HG03066 (cell line): ENCODE measurements around the gene RASAL2.
"Not testable (repeated sequence)": the region's sequence is repeated elsewhere in the genome, so short reads cannot be mapped to it uniquely, and the experiment has no call there.

ENCODE experiments used
- ATAC-seq: cut with Tn5 transposase; IDR thresholded peaks from one replicate; pipeline ENCODE4 v1.9.1; 2021; ENCODE audit warnings: low read depth; ENCODE audit not compliant: unreplicated experiment

Gene RASAL2

DNA sequence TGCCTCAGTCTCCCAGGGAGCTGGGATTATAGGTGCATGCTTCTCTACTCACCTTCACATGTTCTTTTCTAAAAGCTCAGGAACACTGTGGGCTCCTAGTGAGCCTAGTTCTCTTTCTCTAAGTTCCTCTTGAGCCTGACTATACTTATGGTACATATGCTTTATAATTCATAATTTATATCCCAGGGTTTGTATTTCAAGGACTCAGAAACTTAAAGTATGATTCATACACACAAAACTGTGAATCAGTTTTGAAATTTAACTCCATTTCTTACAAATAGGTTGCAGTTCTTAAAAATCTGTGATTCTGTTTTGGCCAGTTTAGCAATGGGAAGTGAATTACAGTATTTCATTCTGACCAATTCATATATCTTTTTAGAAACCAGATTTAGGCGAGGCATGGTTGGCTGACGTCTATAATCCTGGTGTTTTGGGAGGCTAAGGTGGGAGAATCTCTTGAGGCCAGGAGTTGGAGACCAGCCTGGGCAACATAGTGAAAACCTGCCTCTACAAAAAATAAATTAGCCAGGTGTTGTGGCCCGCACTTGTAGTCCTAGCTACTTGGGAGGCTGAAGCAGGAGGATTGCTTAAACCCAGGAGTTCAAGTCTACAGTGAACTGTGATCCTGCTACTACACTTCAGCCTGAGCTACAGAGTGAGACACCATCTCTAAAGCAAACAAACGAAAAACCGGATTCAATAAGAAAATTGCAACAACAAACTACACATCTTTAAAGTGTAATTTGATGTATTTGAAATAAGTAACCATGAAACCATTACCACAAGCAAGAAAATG is 15.6 kb downstream of the RASAL2 start:
- no peak for ATAC-seq

DNA sequence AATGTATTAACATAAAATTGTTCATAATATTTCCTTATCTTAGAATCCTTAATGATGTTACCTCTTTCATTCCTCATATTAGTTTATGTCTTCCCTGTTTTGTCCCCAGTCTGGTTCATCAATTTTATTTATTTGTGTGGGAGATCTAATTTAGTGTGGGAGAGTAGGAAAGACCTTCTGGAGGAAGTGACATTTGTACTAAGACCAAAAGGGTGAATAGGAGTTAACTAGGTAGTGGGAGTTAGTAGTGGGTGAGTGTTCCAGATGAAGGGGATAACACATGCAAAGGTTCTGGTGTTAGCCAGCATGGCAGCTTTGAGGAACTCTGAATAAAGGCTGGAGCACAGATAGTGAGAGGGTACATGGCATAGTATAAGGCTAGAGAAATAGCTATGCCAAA is 21.4 kb downstream of the RASAL2 start:
- ATAC-seq: no peak

DNA sequence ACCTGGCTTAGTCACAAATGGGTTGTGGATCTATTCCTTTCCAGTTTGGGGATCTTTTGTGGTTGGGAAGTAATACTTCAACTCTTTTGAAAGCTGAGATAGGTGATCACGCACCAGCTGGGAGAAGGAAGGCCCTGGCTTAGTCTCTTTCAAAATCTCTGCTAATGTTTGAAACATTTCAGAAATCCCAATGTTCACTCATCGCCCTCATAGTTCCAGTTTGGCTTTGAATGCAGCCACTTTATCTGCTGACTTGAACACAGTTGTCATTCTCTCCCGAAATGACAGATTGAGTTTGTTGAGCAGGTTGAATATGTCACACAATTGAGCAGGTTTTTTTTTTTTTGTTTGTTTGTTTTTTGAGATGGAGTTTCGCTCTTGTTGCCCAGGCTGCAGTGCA is 24.6 kb downstream of the RASAL2 start:
- ATAC-seq: no peak

DNA sequence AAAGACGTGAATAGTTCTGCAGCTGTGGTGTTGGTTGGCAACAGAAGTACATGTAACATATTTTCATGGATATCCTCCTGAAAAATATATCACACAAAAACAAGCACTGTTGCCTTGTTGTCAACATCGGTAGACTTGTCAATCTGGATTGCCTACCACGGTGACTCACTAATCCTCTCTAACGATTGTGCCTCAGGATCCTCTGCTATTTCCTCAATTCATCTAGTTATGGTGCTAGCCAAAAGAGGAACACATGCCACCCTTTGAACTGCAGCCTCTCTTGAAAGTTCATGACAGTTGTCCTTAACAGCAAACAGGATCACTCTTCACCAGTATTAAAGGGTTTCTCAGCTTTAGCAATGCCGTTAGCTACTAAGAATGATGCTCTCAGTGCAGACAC is 25.7 kb downstream of the RASAL2 start:
- no peak for ATAC-seq

DNA sequence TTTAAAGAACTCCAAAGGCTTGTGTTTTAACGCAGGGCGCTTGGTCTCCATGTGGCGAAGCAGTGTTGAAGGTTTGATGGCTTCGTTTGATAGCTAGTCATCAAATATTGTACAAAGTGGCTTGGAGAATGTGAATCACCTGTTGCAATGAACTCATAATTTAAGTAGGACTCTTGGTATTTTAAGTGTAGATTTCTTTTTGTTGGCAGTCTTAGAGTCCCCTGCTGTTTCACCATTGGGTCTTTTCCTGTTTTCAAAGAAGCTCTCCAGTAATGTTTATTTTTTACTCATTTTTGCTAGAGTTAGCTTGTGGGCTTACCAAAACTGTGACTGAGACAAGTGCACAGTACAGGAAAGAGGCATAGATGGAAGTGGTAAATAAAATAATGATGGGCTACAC is 26.2 kb downstream of the RASAL2 start:
- ATAC-seq: no peak

DNA sequence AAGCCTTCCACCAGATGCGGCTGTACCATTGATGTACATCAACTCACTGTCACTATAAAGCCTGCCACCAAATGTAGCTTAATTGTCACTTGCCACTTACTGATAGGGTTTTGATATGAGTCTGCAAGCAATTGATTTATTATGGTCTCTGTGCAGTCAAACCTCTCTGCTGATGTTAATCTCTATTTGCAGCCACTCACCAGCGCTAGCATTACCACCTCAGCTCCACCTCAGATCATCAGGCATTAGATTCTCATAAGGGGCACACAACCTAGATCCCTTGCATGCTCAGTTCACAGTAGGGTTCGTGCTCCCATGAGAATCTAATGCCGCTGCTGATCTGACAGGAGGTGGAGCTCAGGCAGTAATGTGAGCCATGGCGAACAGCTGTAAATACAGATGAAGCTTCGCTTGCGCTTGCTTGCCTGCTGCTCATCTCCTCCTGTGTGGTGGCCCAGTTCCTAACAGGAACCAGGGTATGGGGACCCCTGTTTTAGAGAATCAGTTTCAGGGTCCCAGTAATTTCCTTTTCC is 26.7 kb downstream of the RASAL2 start:
- not testable (repeated sequence) for ATAC-seq

DNA sequence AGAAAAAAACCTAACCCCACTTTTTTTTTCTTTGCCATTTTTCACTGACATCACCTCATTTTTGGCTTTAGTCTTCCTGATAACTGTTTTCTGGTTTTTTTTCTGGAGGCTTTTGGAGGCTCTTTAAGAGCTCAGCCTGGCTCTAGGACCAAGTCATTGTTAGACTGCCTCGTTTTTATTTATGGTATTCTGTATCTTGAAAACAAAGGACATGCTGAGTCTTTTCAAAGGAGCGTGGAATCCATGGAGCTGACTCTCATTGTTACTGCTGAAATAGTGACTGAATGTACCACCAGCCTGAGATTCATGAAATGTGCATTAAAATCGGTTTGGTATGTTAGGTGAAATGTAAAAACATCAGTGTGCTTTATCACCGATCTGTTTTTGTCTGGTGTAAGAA is 28.0 kb downstream of the RASAL2 start:
- ATAC-seq: no peak

DNA sequence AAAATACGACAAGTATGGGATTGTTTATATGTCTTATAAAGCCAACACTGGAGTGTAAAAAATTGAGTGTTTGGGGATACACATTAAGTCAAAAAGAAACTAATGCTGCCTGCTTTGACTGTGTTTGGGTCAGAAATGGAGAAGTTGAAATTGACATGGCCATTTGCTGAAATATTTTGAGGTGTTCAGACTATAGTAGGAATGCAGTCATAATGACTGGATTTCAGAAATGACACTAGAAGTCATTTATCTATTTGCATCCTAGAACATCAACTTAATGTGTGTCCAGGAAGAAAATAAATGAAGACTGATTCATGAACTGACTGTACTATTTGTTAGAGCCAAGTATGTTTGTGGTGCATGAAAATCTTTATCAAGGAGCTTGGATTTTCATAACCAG is 28.4 kb downstream of the RASAL2 start:
- no peak for ATAC-seq

DNA sequence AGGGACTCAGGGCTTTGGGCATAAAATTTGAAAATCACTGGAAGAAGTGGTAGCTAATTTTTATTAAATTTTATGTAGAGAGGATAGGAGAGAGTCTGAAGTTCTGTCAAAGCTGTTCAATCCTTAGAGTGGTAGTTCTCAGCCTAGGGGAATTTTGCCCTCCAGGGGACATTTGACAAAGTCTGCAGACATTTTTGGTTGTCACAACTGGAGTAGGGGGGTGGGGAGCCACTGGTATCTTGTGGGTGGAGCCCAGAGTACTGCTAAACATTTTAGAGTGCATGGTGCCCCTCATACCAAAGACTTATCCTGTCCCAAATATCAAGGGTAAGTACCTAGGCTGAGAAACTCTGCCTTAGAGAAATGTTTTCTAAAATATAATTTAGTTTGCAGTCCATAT is 30.2 kb downstream of the RASAL2 start:
- no peak for ATAC-seq

DNA sequence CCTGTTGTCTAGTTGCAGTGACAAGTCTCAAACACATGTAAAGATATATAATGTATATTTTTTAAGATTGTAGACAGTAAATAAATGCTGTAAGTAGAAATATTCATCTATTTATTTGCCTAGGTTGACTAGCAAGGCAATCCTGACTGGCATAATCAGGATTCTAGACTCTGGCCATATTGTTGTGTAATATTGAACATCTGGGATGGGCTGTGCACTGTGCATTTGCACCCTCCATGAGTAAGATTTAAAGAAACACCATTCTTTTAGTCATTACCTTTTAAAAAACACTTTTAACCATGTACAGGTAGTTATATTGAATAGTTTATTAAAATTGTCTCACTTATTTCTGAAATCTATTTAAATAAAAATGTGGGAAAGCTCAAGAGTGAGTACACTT is 32.4 kb downstream of the RASAL2 start:
- ATAC-seq: no peak

DNA sequence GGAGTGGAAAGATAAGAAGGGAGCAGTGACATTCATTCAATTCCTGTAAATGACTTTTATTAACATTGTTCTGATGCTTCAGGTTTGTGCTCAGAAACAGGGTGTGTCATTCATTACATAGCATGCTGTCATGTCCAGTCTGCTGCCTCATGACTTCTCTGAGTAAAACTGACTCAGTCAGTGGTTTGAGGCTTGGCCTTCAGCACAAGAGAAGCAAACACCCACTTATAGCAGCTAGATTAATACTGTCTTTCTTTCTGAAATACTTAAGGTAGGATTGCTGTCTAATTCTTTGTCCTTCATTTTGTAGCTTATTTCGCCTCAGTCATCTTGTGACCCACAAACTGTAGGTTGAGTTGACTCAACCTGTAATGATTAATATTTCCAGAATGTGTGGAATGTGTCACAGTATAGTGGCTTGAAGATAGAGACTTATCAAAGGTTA is 32.9 kb downstream of the RASAL2 start:
- ATAC-seq: no peak

DNA sequence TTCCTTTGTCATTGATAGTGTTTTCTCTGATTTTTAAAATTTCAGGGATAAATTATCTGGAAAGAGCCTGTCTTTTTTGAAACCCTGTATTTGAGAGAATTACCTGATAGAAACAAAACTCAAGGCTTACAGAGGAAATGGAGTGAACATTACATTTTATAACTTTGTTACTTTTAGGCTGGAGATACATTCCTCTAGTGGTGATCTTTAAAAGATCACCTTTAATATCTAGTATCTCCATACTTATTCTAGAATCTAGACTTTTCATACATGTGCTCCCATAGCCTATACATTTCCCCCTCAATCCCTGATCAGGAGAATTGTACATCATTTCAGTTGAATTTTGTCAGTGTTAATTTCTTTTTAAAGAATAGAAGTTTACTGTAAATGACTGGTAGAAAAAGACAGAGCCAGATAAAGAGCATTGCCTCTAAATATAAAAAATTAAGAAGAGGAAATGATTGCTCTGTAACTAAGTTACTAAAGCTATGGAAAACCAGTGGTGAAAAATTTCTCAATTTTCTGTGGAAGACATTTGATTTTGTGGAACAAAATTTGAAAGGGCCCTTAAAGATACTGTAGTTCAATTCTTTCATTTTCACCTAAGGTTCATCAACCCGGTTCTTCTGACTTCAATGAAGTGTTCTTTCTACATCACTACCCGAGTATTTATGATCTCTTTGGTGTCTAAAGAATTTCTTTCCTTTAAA is 33.7 kb downstream of the RASAL2 start:
- ATAC-seq: no peak

DNA sequence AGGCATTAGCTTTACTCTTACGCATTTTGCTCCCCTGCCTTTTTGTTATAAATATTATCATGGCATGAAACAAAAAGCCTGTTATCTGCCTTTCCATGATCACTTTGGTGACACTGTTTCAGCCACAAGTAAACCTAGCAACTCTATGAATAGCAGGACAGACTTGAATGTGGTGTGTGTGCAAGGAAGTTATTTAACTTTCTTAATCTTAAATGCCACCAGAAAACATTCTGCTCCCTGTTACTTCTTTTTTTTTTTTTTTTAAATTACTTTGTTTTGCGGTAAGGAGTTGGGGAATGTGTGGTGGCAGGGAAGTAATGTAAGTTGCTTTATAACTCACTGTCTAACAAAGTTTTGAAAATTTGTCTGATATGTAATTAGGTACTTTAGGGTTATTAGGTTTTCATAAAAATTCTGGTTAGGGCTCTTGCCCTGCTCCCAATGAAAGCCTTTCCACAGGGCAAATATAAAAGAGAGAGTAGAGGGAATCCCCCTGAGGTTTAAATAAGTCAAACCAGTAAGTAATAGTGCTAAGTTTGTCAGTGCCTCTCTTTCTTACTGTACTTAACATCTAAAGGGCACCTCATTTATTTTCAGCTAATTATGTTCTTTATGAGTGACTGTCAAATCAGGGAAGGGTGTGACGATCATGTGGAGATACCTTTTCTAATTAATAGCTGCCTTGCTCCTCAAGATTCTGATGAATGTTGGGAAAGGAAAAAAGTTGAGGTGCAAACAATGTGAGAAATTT is 39.5 kb downstream of the RASAL2 start:
- no peak for ATAC-seq

DNA sequence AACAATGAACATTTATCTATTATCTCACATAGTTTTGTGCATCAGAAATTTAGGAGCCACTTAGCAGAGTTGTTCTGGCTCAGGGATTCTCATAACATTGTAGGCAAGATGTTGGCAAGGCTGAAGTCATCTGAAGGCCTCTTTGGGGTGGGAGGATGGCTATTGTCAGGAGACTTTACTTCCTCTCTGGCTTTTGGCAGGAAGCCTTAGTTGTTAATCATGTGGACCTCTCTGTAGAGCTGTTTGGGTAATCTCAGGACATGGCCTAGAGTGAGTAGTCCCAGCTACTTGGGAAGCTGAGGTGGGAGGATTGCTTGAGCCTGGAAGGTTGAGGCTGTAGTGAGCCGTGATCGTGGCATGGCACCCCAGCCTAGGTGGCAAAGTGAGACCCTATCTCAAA is 40.2 kb downstream of the RASAL2 start:
- ATAC-seq: no peak

DNA sequence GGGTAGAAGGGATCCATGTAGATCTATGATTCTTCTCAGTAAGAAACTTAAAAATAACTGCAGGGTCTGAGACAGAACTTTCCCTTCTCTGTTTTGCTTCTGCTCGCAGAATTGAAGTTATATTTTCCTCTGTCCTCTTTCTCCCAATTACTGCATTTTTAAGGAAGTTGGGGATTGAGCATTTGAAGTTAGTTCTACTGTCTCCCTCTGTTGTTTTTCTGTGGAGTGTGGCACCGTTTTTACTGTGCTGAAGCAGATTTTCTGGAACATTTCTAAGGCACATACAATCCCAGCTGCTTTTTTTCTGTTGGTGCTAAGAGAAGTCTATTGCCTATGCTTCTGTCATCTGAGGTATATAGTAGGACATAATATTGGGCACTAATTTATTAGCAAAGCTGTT is 43.3 kb downstream of the RASAL2 start:
- ATAC-seq: no peak

DNA sequence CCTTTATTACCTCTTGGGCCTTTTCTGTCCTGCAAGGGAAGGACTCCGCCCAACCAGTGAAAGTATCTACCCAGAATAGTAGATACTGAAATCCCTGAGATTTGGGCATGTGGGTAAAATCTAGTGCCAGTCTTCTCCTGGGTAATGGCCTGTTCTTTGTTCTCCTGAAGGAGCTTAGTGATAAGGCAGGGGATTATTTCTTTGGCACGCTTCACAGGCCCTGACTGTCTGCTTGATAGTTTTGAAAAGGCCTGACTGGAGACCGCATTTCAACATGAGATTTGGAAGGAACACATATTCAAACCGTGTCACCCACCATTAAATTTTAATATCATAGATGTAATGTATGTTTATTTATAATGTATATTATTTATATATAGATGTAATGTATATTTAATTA is 48.9 kb downstream of the RASAL2 start:
- no peak for ATAC-seq

DNA sequence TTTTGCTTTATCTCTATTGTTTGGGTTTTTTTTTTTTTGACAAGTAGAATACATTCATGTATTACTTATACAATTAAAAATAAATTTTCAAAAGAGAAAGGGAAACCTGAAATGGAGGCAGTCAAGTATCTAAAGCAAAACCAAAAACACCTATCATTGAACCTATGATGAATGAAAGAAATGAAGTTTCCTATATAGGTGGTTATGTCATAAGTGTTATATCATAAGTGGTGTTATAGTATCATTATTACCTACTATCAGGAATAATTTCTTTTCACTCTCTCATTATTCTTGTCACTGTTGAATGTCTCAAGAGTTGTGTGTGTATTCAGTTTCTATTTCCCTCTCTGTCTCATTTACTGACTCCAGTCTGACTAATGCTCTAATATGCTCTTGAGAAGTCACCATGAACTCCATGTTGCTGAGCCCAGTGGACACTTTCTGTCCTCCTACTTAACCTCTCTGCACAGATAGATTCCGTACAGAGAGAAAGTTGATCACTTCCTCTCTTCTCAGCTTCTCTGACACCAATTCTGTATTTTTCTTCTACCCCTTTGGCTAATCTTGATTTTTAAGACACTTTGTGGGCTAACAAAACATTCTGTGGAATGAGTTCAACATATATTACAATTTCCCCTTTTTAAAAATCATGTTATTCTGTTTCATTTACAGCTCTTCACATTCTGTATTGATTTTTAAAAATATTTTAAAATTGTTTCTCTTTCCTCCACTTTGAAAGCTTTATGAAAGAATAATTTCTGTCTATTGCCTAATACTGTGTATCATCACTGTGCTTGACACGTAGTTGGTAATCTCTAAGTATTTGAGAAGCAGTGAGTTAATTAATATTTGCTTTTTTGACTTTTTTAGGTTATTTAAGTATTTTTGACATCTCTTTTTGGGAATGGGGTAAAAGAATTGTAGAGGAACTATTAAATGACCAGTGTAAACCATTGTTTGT is 50.1 kb downstream of the RASAL2 start:
- no peak for ATAC-seq

DNA sequence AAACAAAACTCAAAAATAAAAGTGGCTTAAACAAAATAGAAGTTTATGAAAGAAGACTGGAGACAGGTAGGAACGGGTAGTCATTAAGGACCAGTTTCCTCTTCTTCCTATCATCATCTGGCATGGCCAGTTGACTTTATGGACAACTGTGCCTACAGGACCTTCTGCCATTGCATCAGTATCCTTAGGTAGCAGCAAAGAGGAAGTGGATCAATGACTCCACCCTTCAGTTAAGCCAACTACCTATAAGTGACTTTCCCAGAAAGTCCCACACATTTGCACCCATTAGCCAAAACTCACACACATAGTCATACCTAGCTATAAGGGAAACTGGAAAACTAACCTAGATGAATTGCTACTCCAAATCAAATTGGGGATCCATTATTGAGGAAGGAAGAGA is 51.7 kb downstream of the RASAL2 start:
- ATAC-seq: no peak

DNA sequence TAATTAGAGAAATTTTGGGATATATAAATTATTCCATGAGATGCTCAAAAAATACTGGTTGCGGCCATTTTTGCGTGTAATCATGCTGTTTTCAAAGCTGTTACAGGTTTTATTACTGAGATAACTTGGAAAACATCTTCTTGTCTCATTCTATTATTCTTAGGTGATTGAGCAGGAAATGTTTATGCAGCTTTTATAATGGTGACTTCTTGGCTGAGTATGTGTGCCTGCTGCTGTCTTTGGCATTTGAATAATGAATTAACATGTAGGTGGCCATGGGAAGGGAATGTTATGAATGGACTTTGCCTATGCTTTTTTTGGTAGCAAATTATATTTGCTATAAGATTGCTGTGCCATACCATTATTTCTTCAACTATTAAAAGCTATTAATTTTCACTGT is 52.5 kb downstream of the RASAL2 start:
- no peak for ATAC-seq

DNA sequence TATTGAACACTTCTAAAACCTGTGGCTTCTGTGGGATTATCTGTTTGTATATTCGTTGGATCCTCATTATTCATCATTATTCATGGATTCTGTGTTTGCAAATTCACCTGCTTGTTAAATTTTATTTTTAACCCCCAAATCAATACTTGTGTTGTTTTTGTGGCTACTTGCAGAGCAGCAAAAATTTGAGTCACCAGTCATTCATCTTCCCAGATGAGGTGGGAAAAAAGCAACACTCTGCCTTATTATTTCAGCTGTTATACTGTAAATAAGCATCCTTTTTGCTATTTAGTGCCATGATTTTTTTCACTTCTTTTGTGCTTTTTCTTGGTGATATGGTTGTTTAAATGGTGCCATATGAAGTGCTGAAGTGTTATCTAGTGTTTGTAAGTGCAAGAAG is 56.7 kb downstream of the RASAL2 start:
- no peak for ATAC-seq
